ENCODE measurements around the gene CLCNKA.

CLCNKA gene

DNA sequence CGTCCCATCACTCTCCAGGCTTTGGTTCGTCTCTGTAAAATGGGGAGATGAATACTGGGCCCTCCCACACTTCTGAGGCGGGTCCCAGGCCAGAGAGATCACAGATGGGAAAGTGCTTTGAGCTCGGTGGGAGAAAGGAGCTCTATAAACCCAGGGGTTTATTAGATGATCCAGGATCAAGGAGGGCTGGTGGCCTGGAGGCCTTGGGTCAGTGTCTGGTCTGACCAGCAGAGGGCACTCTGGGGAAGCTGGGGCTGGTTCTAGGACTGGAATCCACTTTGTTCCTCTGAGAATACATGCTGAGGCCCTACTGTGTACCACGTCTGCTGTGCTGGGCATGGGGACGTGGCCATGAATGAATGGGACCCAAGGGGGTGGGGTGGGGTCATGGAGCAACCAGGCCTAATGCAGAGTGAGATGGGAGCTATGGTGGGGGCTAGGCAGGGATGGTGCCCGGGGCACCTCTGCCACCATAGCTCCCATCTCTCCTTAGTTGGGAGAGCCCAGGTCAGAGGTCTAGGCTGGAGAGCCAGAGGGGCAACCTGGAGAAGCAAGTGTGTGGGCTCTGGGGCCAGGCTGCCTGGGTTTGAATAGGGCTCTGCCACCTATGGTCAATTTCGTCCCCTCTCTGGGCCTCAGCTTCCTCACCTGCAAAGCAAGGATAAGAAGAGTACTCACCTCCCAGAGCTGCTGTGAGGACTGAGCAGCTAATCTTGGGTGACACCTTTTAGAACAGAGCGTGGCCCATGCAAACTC lies 60.6 kb downstream of the CLCNKA start:
- DNase-seq: no peak

GRCh38 chr1:16083486-16083885 lies 61.6 kb downstream of the CLCNKA start:
- no peak for DNase-seq
